ENCODE results near the gene ALDOB. TPM values are rescaled to one million over a fixed set of nuclear protein-coding genes. Genes with fewer than 3 reads are reported as not detected.
A peak's percentile ranks its signal among the peaks of the same experiment; 100 is the strongest.

The ALDOB gene
- total and polyA plus RNA-seq, 2 donors from 2014 or later: 11.0 to 4,265 TPM

GRCh38 chr9:101476576-101477208, 41.1 kb upstream of the ALDOB start:
- Histone ChIP-seq H3K27ac (ENCODE audit: low read depth in 2 of 2, low read length in 2 of 2) (no peak overlapping the region), H3K36me3 (ENCODE audit: control insufficient read depth in 2 of 3, insufficient read depth in 3 of 3, low read length in 3 of 3) (peaks cover 0 to 19% (median 0%) of the 10 kb centered on the region in 3 donors), H3K27me3 (ENCODE audit: control insufficient read depth, insufficient read depth, low read length) (no peaks in the 10 kb centered on the region), H3K4me3 (ENCODE audit: low read length in 3 of 3) (no peak overlapping the region), H3K9me3 (ENCODE audit: control insufficient read depth in 2 of 3, insufficient read depth in 1 of 3, low read length in 3 of 3) (no peaks in the 10 kb centered on the region), H3K4me1 (ENCODE audit: control insufficient read depth in 2 of 3, insufficient read depth in 2 of 3, low read depth in 1 of 3, low read length in 3 of 3) (peaks cover 0 to 3% (median 0%) of the 10 kb centered on the region in 3 donors), H3K9ac (ENCODE audit: low read length in 3 of 3) (no peak overlapping the region)
- FAIRE-seq (no peak), DNase-seq (no peak)
- TF ChIP-seq, protein P1, sequence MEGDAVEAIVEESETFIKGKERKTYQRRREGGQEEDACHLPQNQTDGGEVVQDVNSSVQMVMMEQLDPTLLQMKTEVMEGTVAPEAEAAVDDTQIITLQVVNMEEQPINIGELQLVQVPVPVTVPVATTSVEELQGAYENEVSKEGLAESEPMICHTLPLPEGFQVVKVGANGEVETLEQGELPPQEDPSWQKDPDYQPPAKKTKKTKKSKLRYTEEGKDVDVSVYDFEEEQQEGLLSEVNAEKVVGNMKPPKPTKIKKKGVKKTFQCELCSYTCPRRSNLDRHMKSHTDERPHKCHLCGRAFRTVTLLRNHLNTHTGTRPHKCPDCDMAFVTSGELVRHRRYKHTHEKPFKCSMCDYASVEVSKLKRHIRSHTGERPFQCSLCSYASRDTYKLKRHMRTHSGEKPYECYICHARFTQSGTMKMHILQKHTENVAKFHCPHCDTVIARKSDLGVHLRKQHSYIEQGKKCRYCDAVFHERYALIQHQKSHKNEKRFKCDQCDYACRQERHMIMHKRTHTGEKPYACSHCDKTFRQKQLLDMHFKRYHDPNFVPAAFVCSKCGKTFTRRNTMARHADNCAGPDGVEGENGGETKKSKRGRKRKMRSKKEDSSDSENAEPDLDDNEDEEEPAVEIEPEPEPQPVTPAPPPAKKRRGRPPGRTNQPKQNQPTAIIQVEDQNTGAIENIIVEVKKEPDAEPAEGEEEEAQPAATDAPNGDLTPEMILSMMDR (IDR thresholded peaks at IDR 0.05; ENCODE audit: borderline replicate concordance, extremely low read depth, insufficient read depth): no peak
- intact Hi-C loops (cut with DNase I): no loop called here

DNA sequence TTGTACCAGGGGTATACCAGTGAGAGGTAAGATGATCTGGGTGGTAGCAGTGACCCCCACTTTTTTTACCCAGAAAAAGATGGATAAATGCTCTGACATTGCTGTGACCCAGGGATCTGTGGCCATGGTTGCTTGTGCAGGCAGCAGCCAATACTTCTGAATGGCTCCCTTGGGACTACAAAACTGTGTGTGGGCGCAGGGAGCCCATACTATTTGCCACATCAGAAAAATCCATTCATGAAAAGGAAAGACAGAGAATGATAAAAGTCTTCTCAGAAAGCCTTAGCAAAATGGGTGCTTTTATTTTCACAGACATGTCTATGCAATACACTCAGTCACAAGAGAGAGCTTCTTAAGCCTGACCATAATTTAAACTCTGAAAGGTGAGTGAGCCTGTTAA, 37.3 kb upstream of the ALDOB start:
- no peak overlapping the region for H3K27ac ChIP-seq (ENCODE audit: low read depth in 2 of 2, low read length in 2 of 2)
- peaks cover 0 to 19% (median 0%) of the 10 kb centered on the region in 3 donors for H3K36me3 ChIP-seq (ENCODE audit: control insufficient read depth in 2 of 3, insufficient read depth in 3 of 3, low read length in 3 of 3)
- intact Hi-C loops (cut with DNase I): no loop called here
- H3K27me3 ChIP-seq (ENCODE audit: control insufficient read depth, insufficient read depth, low read length): no peaks in the 10 kb centered on the region
- H3K9ac ChIP-seq (ENCODE audit: low read length in 3 of 3): no peak overlapping the region
- DNase-seq: no peak
- H3K9me3 ChIP-seq (ENCODE audit: control insufficient read depth in 2 of 3, insufficient read depth in 1 of 3, low read length in 3 of 3): no peaks in the 10 kb centered on the region
- no peaks in the 10 kb centered on the region for H3K4me1 ChIP-seq (ENCODE audit: control insufficient read depth in 2 of 3, insufficient read depth in 2 of 3, low read depth in 1 of 3, low read length in 3 of 3)
- H3K4me3 ChIP-seq (ENCODE audit: low read length in 3 of 3): peak overlapping the region in 2 of 3 donors; percentile 66 to 73
- FAIRE-seq: no peak
- TF ChIP-seq, protein P1 (IDR thresholded peaks at IDR 0.05; ENCODE audit: borderline replicate concordance, extremely low read depth, insufficient read depth): no peak

GRCh38 chr9:101470929-101471328, 35.4 kb upstream of the ALDOB start:
- Histone ChIP-seq H3K9me3 (ENCODE audit: control insufficient read depth in 2 of 3, insufficient read depth in 1 of 3, low read length in 3 of 3) (no peaks in the 10 kb centered on the region), H3K9ac (ENCODE audit: low read length in 3 of 3) (peak overlapping the region in 1 of 3 donors; percentile 75), H3K4me1 (ENCODE audit: control insufficient read depth in 2 of 3, insufficient read depth in 2 of 3, low read depth in 1 of 3, low read length in 3 of 3) (no peaks in the 10 kb centered on the region), H3K27me3 (ENCODE audit: control insufficient read depth, insufficient read depth, low read length) (no peaks in the 10 kb centered on the region), H3K36me3 (ENCODE audit: control insufficient read depth in 2 of 3, insufficient read depth in 3 of 3, low read length in 3 of 3) (peaks cover 0 to 14% (median 0%) of the 10 kb centered on the region in 3 donors), H3K27ac (ENCODE audit: low read depth in 2 of 2, low read length in 2 of 2) (peak overlapping the region in 1 of 2 donors; percentile 79), H3K4me3 (ENCODE audit: low read length in 3 of 3) (peak overlapping the region; percentile 22 to 73 (median 66))
- FAIRE-seq (no peak), DNase-seq (no peak)
- TF ChIP-seq, protein P1 (IDR thresholded peaks at IDR 0.05; ENCODE audit: borderline replicate concordance, extremely low read depth, insufficient read depth): no peak
- intact Hi-C loops (cut with DNase I): no loop called here

Measured in kidney (tissue), 14 donors.